HG03175 (cell line): ENCODE results near the gene AKNAD1.
"Not testable (repeated sequence)": the region's sequence is repeated elsewhere in the genome, so short reads cannot be mapped to it uniquely, and the experiment has no call there.

Experiments
- ATAC-seq: cut with Tn5 transposase; IDR thresholded peaks from one replicate; pipeline ENCODE4 v1.9.1; 2021; ENCODE audit warnings: mild to moderate bottlenecking, moderate library complexity; ENCODE audit not compliant: unreplicated experiment

The AKNAD1 gene

DNA sequence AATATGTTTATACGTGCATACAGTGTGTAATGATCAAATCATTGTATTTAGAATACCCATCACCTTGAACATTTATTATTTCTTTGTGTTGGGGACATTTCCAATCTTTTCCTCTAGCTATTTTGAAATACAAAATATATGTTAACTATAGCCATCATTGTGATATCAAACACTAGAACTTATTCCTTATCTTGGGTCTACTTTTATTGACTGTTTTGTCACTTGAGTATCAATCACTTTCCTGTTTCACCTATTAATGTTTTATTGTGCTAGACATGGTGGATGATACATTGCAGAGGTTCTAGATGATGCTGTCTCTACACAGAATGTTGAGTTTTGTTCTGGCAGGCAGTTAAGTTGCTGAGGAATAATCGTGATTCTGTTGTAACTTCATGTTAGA is 64.5 kb downstream of the AKNAD1 start:
- ATAC-seq, result no peak

DNA sequence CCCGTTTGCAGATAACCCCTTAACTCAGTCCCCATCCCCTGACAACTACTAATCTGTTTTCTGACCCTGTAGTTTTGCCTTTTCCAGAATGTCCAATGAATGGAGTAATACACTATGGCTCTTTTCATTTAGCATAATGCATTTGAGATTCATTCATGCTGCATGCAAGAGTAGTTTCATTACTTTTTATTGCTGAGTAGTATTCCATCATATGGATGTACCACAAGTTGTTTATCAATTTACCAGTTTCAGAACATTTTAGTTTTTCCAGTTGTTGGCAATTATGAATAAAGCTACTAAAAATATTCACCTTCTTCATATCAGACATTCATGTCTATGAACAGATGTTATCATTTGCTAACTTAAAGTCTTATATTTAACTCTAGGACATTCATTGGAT is 65.1 kb downstream of the AKNAD1 start:
- ATAC-seq, result no peak

DNA sequence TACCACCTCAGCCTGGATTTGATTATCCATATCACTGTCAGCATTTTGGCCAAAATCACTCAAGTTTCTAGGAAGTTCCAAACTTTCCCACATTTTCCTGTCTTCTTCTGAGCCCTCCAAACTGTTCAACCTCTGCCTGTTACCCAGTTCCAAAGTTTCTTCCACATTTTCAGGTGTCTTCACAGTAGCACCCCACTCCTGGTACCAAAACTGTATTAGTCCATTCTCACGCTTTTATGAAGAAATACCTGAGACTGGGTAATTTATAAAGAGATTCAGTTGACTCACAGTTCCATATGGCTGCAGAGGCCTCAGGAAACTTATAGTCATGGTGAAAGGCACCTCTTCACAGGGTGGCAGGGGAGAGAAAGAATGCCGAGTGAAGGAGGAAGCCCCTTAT is 71.0 kb downstream of the AKNAD1 start:
- no peak for ATAC-seq

DNA sequence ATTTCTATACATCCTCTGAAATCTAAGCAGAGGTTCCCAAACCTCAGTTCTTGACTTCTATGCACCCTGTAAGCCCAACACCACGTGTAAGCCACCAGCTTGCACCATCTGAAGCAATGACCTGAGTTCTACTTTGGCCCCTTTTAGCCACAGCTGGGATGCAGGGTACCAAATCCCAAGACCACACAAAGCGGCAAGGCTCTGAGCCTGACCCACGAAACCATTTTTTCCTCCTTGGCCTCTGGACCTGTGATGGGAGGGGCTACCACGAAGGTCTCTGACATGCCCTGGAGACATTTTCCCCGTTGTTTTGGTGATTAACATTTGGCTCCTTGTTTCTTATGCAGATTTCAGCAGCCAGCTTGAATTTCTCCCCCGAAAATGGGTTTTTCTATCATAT is 71.6 kb downstream of the AKNAD1 start:
- no peak for ATAC-seq

DNA sequence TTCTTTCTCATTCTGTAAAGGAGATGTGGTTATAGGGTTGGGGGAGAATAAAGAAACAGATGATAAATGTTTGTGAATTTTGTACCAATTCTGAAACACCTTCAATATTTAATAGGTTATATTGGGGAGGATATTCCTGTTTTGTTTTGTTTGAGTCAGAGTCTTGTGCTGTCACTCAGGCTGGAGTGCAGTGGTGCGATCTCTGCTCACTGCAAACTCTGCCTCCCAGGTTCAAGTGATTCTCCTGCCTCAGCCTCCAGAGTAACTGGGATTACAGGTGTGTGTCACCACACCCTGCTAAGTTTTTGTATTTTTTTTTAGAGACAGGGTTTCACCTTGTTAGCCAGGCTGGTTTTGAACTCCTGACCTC is 75.3 kb downstream of the AKNAD1 start:
- ATAC-seq, result not testable (repeated sequence)

DNA sequence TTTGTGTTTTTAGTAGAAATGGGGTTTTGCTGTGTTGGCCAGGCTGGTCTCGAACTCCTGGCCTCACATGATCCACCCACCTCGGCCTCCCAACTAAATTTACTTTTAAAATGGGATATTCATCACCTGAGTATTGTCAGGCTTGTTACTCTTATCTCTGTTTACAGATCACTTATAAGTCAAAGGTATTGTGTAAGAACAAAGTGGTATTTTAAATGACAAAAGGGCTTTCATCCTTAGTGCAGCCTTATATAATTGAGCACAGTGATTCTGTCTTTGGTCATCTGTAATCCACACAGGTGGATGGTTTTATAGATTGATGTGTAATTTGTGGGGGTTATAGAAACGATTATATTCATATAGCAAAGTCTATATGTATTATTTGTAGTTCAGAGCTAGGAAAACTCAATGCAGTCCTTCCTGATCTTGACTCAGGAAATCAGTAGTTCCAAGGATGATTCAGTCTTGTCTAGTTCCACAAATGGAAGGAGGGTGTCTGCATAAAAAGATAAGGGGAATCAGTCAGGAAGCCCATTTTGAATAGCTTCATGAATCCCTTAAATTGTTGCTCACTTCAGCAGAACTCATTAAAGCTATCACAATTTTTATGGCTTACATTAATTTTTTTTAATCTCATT is 75.8 kb downstream of the AKNAD1 start:
- ATAC-seq, result no peak

DNA sequence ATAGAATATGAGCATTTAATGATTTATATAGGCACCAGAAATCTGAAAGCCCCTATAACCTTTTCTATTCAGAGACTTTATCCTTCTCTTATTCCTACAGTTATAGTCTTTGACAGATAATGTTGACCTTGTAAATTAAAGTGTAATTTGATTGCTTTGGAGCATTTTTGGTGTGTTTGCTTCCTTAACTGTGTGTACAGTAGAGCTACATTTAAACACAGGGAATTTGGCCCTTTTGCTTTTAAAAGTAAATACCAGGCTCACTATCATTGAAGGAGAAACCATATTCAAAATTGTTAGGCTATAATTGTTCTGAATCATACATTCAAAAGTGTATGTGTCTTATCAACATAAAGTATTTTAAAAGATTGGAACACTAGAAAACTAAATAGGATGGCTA is 77.4 kb downstream of the AKNAD1 start:
- ATAC-seq, result no peak

DNA sequence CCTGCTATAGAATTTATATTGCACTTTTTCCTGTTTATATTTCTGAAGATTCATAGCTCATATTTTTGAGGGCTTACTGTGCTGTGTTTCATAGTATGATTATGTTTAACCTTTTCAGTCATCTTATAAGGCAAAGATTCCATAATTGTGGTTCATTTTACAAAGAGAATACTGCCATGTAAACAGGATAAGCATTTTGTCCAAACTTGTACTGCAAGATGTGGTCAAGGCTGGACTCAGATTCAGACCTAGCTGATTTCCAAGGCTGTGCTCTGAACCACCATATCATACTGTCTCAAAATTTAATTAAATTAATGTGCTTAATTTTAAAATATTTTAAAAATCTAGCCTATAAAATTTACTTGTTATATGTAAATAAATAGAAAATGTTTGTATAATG is 79.1 kb downstream of the AKNAD1 start:
- no peak for ATAC-seq

DNA sequence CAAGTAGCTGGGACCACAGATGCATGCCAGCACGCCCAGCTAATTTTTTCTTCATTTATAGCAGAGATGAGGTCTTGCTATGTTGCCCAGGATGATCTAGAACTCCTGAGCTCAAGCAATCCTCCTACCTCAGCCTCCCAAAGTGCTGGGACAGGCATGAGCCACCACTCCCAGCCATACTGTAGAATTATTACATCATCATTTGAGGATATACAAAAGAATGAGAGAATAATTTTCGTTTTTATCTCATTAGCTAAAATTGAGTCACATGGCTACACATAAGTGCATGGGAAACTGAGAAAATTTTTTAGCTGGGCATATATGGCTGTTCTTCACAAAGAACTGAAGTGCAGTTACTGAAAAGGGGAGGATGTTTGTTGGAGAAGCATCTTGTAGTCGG is 89.2 kb downstream of the AKNAD1 start:
- ATAC-seq, result no peak

DNA sequence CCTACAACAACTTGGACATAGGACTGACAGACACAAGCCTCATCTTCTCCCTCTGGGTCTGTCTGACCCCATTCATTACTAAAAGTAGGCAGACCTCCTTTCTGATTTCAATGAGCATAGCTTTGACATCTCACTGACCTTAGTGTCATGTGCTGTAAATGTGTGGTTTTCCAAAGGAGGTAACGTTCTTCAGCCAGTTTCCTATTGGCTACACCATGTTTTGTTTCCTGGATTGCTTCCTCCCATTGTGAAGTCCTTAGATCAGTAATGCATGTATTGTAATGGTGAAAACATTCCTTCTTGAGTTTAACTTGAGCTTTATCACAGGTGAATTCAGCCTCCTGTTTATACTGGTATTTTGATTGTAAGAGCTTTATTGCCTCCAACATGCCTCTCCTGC is 89.8 kb downstream of the AKNAD1 start:
- no peak for ATAC-seq
